Measurements from ENCODE around the gene CARS1.

DNA sequence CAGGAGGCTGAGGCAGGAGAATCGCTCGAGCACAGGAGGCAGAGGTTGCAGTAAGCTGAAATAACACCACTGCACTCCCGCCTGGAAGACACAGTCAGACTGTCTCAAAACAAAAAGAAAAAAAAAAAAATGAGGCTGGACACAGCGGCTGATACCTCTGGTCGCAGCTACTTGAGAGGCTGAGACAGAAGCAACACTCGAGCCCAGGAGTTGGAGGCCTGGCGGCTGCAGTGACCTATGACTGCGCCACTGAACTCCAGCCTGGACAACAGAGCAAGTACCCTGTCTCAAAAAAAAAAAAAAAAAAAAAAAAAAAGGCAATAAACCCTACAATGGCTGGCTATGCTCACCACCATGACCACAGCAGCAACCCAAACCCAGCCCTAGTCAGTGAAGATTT lies 76.1 kb downstream of the CARS1 start:
- TF ChIP-seq NFRKB (IDR thresholded peaks at IDR 0.05) (no peak), TARDBP (IDR thresholded peaks at IDR 0.05) (no peak), L3MBTL2 (conservative IDR thresholded peaks at IDR 0.05) (no peak), SP1 (IDR thresholded peaks at IDR 0.05) (no peak), FOXK2 (IDR thresholded peaks at IDR 0.05) (no peak), FOXA1 (IDR thresholded peaks at IDR 0.05) (no peak), HDGF (IDR thresholded peaks at IDR 0.05; ENCODE audit: borderline replicate concordance) (no peak), ELF4 (IDR thresholded peaks at IDR 0.05) (no peak), ZNF384 (IDR thresholded peaks at IDR 0.05) (no peak)
